Uterus (tissue), 4 donors: ENCODE measurements around the gene CCT8L2. TPM values are rescaled to one million over a fixed set of nuclear protein-coding genes. Genes with fewer than 3 reads are reported as not detected.
"Not testable (repeated sequence)": the region's sequence is repeated elsewhere in the genome, so short reads cannot be mapped to it uniquely, and the experiment has no call there.

ENCODE experiments used
- DNase-seq, 2 donors: peaks; one replicate each; pipeline ENCODE4 v3.0.0-alpha.2; 2019 to 2020
- H3K27ac ChIP-seq, 2 donors: fragments of 200-600 bp; sonication (generic); 1 replicate in 1 of 2; 2 replicates in 1 of 2; pipeline ENCODE4 v1.5.1; 2016 to 2018
- H3K27me3 ChIP-seq, 2 donors: fragments of 200-600 bp; sonication (generic); one replicate each; pipeline ENCODE4 v1.5.1; 2018 to 2019; ENCODE audit warnings: control low read depth in 1 of 2
- H3K36me3 ChIP-seq, 2 donors: fragments of 200-600 bp; sonication (generic); one replicate each; pipeline ENCODE4 v1.5.1; 2019; ENCODE audit warnings: control low read depth in 1 of 2
- H3K4me1 ChIP-seq, 2 donors: fragments of 200-600 bp; sonication (generic); one replicate each; pipeline ENCODE4 v1.5.1; 2018 to 2019; ENCODE audit warnings: control low read depth in 1 of 2
- H3K4me3 ChIP-seq, 2 donors: fragments of 200-600 bp; sonication (generic); 1 replicate in 1 of 2; 2 replicates in 1 of 2; pipeline ENCODE4 v1.5.1; 2018 to 2019; ENCODE audit warnings: mild to moderate bottlenecking in 1 of 2
- H3K9me3 ChIP-seq, 2 donors: fragments of 200-600 bp; sonication (generic); one replicate each; pipeline ENCODE4 v1.5.1; 2019; ENCODE audit warnings: control low read depth in 1 of 2
- POLR2A ChIP-seq, 2 donors: fragments of 450-650 bp; IDR thresholded peaks; one replicate each; pipeline ENCODE4 v1.6.1; 2016; ENCODE audit warnings: antibody characterized with exemption in 2 of 2, mild to moderate bottlenecking in 1 of 2, moderate library complexity in 1 of 2
- intact Hi-C: fragments of 100-400 bp; cut with DNase I; formaldehyde crosslinking; loops from one replicate; pipeline ENCODE4 v1.15.1; 2023; ENCODE audit warnings: low total_unique reads
- total RNA-seq, 4 donors: library from RNA; depleted of rRNA in 3 of 4; stranded (reverse); fragments of >200 nt in 3 of 4; gene quantifications; one replicate each; pipeline versions ENCODE4 v1.1.0 to v1.2.4, GENCODE V29; 2014 to 2023
- TF ChIP-seq, protein P1 (sequence below), 4 experiments: fragments of 200-600 bp in 2 of 4; fragments of 450-650 bp in 2 of 4; sonication (generic) in 2 of 4; IDR thresholded peaks; one replicate each; pipeline ENCODE4 v1.5.1; 2016 to 2019; ENCODE audit warnings: antibody characterized with exemption in 4 of 4, mild to moderate bottlenecking in 2 of 4, moderate library complexity in 1 of 4
- donor health status: DM: yes; HTN: yes; CAD: no.

Gene CCT8L2
- total RNA-seq, 4 donors from 2014 or later = not detected

DNA sequence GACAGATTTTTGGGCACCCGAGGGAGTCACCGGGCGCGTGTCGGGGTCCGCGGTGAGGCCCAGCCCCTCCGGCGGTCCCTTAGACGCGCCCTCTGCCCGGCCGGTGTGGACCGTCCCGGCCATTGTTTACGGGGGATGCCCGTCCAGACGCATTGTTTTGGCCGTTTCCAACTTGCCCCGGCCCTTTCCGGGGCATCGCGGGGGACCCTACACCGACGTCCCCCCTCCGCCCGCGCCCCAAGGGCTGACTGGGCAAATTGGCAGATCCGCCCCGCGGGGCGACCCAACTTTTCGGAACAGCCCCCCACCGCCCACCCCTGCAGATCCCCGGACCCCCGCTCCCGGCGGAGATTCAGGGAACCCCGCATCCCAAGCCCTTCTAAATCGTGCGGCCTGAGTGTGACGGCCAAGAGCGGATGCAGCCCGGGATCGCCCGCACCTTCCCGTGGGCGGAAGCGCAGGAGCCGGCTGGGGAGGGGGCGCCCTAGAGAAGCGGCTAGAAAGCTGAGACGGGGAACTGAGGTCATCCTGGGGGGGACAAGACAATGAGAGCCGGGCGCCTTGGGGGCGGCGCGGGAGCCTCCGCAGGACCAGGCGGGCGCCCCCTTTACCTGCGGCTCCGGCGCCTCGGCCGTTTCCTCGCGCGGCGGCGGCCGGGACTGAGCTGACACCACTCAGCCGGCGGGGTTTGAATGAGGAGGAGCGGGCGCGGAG is 17.1 kb upstream of the CCT8L2 start:
- no peak for DNase-seq
- H3K9me3 ChIP-seq = no peaks in the 10 kb centered on the region
- peaks cover 0 to 23% of the 10 kb centered on the region in 2 donors for H3K27me3 ChIP-seq
- no peak overlapping the region for H3K27ac ChIP-seq
- peak overlapping the region in 1 of 2 donors; percentile 2 for H3K4me3 ChIP-seq
- H3K36me3 ChIP-seq = no peaks in the 10 kb centered on the region
- H3K4me1 ChIP-seq = no peaks in the 10 kb centered on the region
- intact Hi-C loops = no loop called here
- TF ChIP-seq, protein P1, sequence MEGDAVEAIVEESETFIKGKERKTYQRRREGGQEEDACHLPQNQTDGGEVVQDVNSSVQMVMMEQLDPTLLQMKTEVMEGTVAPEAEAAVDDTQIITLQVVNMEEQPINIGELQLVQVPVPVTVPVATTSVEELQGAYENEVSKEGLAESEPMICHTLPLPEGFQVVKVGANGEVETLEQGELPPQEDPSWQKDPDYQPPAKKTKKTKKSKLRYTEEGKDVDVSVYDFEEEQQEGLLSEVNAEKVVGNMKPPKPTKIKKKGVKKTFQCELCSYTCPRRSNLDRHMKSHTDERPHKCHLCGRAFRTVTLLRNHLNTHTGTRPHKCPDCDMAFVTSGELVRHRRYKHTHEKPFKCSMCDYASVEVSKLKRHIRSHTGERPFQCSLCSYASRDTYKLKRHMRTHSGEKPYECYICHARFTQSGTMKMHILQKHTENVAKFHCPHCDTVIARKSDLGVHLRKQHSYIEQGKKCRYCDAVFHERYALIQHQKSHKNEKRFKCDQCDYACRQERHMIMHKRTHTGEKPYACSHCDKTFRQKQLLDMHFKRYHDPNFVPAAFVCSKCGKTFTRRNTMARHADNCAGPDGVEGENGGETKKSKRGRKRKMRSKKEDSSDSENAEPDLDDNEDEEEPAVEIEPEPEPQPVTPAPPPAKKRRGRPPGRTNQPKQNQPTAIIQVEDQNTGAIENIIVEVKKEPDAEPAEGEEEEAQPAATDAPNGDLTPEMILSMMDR (IDR thresholded peaks at IDR 0.05) = no peak
- TF ChIP-seq POLR2A (IDR thresholded peaks at IDR 0.05) = no peak

DNA sequence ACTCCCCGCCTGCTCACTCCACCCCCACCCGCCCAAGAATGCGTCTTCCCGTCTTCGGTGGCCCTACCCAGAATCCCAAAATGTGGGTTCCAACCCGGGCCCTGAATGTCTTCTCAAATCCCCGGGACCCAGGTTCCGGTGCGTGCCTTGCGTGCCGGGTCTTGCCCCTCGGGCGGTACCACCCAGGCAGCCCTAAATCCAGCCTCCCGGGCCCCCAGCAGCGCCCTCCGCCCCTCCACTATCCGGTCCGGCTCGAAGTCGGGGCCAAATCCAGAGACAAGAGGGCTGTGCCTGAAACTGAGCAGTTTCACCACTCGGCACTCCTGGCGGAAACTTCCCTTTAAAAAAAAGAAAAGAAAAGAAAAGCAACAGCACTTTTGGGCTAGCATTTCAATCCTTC is 16.3 kb upstream of the CCT8L2 start:
- no peak overlapping the region for H3K4me3 ChIP-seq
- H3K36me3 ChIP-seq = no peaks in the 10 kb centered on the region
- H3K9me3 ChIP-seq = no peaks in the 10 kb centered on the region
- intact Hi-C loops = no loop called here
- TF ChIP-seq, protein P1 (IDR thresholded peaks at IDR 0.05) = no peak
- TF ChIP-seq POLR2A (IDR thresholded peaks at IDR 0.05) = no peak
- no peaks in the 10 kb centered on the region for H3K4me1 ChIP-seq
- no peak for DNase-seq
- peaks cover 0 to 25% of the 10 kb centered on the region in 2 donors for H3K27me3 ChIP-seq
- no peak overlapping the region for H3K27ac ChIP-seq

- H3K4me3 ChIP-seq, H3K36me3 ChIP-seq, H3K4me1 ChIP-seq, H3K27ac ChIP-seq, DNase-seq, H3K9me3 ChIP-seq, intact Hi-C loops: not testable (repeated sequence)
- H3K27me3 ChIP-seq = peaks cover 0 to 21% of the 10 kb centered on the region in 2 donors
Measured at GRCh38 chr22:16604257-16604998, 11.8 kb upstream of the CCT8L2 start.

- H3K4me3 ChIP-seq, DNase-seq, H3K36me3 ChIP-seq, intact Hi-C loops, H3K4me1 ChIP-seq, H3K9me3 ChIP-seq, H3K27ac ChIP-seq: not testable (repeated sequence)
- H3K27me3 ChIP-seq = peaks cover 0 to 18% of the 10 kb centered on the region in 2 donors
Measured at GRCh38 chr22:16603770-16604242, 11.2 kb upstream of the CCT8L2 start.

- H3K27me3 ChIP-seq = peaks cover 0 to 15% of the 10 kb centered on the region in 2 donors
- no peak overlapping the region for H3K27ac ChIP-seq
- no peak for DNase-seq
- H3K9me3 ChIP-seq = no peaks in the 10 kb centered on the region
- intact Hi-C loops = no loop called here
- no peaks in the 10 kb centered on the region for H3K36me3 ChIP-seq
- no peak overlapping the region for H3K4me3 ChIP-seq
- TF ChIP-seq, protein P1 (IDR thresholded peaks at IDR 0.05) = no peak
- no peak for TF ChIP-seq POLR2A (IDR thresholded peaks at IDR 0.05)
- no peaks in the 10 kb centered on the region for H3K4me1 ChIP-seq
Measured at GRCh38 chr22:16603448-16603768, 10.8 kb upstream of the CCT8L2 start.

GRCh38 chr22:16602728-16603447 is 10.3 kb upstream of the CCT8L2 start:
- H3K9me3 ChIP-seq, H3K27ac ChIP-seq, H3K4me1 ChIP-seq, H3K27me3 ChIP-seq, intact Hi-C loops, H3K36me3 ChIP-seq, DNase-seq: not testable (repeated sequence)
- H3K4me3 ChIP-seq = peak overlapping the region in 1 of 2 donors; percentile 21

GRCh38 chr22:16602224-16602727 is 9.7 kb upstream of the CCT8L2 start:
- DNase-seq, H3K27me3 ChIP-seq, H3K9me3 ChIP-seq, H3K4me1 ChIP-seq, intact Hi-C loops, H3K36me3 ChIP-seq, H3K27ac ChIP-seq: not testable (repeated sequence)
- peak overlapping the region in 1 of 2 donors; percentile 32 for H3K4me3 ChIP-seq
